NCI-H1436 treated with DMSO at 0.1 percent for 48 hours (cell line): ENCODE results near the gene ABCA7.
"Not testable (repeated sequence)": the region's sequence is repeated elsewhere in the genome, so short reads cannot be mapped to it uniquely, and the experiment has no call there.

ENCODE experiments used
- DNase-seq: peaks from one replicate; lab custom pipeline; 2025; lab: John Stamatoyannopoulos, UW

Gene ABCA7

GRCh38 chr19:1105008-1105872 is 65.3 kb downstream of the ABCA7 start:
- no peak for DNase-seq

DNA sequence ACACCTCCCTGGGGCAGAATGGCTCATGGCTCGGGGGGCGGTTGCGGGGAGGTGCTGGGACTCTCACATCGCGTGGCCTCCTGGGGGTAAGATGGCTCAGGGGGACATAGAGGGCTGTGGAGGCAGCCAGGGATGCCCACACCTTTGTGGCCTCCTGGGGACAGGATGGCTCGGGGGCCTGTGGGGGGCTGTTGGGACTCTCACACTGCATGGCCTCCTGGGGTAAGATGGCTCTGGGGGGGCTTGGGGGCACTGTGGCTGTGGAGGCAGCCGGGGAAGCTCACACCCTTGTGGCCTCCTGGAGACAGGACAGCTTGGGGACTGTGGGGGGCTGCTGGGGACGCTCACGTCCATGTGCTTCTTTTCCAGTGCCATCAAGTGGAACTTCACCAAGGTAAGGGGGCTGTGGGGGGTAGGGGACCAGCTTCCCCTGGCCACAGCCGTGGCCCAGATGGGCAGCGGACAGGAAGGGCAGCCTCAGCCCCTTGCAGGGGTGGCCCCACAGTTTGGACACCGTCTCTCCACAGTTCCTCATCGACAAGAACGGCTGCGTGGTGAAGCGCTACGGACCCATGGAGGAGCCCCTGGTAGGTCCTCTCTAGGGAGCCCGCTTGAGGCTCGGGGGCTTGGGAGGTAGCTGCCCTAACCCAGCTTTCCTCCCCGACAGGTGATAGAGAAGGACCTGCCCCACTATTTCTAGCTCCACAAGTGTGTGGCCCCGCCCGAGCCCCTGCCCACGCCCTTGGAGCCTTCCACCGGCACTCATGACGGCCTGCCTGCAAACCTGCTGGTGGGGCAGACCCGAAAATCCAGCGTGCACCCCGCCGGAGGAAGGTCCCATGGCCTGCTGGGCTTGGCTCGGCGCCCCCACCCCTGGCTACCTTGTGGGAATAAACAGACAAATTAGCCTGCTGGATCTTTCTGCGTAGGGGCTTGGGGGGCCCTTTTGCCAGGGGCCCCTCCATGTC is 66.2 kb downstream of the ABCA7 start:
- no peak for DNase-seq

DNA sequence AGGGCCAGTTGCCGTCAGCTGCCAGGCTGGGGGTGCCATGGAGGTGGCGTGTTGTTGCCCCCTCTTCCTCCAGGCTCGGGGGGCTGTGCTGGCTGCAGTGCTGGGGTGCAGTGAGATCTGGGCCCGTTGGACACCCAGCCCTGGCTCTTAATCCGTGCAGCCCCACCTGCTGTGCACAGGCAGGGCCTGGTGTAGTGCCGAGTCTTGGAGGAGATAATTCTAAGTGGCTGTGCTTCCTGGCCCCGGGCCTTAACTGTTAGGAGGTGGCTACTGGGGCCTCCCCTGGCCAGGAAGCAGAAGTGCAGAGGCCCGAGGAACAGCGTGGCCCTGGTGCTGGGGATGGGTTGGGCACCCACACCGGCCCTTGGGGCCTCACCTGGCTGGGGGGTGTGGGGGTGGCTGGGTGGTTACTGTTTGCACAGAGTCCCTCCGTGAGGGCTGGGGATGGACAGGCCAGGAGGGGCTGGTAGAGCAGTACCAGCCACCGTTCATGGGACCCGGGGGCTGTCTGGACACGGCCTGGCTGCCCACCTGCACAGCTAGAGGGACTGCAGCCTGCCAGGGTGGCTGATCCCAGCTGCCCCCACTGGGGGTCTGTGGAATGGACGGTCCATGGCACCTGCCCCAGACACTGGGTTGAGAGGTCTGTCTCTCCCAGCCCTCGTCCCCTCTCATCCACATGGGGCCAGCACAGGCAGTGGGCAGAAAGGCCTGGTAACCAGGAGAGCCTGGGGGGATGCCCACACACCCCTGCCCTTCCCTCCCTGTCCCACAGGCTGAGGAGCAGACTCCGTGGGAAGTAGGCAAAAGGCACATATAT is 67.1 kb downstream of the ABCA7 start:
- no peak for DNase-seq

DNA sequence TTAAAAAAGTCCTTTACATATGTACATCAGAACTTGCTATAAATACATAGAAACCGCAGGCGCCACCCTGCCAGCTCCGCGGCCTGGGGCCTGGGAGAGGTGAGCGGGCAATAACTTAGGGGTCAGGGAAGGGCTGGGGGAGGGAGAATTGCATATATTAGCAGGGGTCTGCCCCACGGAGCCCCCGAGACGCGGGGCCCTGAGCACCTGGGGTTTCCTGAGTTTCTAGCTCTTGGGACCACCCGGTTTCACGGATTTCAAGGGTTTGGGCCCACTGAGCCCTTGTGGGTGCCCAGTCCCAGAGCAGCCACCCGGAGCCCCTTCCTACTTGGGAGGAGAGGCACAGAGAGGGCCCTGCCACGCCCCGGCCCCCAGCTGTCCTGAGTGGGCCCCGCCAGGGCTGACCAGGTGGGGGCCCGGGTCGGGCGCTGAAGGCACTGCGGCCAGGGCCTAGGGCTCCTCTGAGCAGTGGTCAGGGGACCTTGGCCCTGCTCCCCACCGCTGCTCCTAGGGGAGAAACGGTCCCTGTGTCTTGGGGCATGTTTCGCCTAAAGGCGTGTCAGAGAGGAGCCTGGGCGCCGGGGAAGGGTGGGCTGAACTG is 67.9 kb downstream of the ABCA7 start:
- DNase-seq: no peak

- no peak for DNase-seq
Observed at GRCh38 chr19:1108291-1109031, 68.6 kb downstream of the ABCA7 start.

DNA sequence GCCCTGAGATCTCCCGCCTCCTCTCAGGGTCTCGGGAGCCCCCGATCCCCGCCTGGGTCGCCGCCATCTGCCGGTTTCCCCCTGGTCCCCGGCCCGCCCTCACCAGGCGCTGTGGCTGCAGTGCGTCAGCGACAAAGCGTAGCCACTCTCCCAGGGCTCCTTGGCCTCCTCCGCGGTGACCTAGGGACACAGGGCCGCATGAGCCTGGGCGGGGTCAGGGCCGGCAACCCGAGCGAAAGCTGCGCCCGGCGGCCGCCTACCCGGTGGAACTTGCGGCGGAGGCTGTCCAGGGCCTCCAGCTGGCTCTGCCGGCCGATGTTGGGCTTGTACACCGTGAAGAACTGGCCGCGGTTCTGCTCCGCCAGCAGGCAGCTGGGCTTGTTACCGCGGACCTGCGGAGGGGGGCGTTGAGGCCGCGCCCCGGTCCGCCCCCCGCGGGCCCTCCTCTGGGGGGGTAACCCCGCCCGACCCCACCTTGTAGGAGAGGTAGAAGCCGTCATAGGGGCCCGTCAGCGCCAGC is 69.2 kb downstream of the ABCA7 start:
- no peak for DNase-seq

- no peak for DNase-seq
Observed at GRCh38 chr19:1109697-1110671, 70.1 kb downstream of the ABCA7 start.

GRCh38 chr19:1110809-1111640 is 71.1 kb downstream of the ABCA7 start:
- DNase-seq: no peak

DNA sequence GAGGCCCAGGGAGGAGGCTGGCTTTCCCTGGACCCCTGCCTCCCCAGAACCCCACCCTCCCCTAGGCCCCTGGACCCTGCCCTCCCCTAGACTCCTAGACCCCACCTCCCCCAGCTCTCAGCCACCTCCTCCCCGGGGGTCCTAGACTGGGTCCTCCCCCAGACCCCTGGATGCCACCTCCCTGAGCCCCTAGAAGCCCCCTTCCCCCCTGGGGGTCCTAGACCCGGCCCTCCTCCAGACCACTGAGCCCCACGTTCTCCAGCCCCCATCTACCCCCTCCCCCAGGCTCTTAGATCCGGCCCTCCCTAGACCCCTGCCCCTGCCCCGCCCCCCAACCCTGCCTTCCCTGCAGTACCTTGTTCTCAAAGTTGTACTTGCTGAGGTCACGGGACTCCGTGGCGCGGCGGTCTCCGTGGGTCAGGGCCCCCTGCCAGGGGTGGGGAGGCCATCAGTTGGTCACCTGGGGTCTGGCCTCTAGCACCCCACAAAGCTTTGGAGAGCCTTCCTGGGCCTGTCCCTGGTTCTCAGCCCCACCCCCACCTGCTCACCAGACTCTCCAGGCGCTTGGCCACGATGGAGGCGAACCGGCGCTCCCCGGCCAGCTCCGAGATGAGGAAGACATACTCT is 71.8 kb downstream of the ABCA7 start:
- no peak for DNase-seq

DNA sequence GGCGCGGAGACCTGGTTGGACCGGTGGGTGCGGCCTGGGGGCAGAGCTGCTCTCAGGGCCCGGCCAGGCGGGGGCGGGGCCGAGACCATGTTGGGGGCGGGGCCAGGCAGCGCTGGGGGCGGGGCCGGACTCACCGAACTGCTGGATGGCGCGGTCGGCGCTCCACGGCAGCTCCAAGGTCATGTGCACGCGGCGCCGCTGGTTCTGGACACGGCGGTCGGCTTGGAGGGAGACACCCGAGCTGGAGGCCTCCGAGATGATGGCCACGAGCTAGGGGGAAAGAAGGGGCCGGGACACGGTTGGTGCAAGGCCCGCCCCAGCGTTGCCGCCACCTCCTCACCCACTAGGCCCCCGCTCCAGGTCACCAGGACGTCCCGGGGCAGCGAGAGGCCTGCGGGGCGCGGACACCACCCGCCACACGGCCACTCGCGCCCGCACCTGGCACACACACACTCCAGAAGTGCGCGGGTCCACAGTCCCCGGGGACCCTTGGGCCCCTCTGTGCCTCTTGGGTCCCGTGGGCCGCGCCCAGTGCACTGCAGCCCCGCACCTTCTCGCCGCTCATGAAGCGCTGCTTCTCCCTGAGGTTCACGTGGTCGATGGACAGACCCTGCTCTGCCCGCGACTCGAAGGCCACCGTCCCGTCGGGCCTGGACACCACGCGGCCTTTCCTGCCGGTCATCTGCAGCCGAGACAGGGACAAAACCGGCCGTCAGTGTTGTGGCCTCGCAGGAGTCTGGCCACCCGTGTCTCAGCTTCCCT is 72.5 kb downstream of the ABCA7 start:
- DNase-seq: no peak

DNA sequence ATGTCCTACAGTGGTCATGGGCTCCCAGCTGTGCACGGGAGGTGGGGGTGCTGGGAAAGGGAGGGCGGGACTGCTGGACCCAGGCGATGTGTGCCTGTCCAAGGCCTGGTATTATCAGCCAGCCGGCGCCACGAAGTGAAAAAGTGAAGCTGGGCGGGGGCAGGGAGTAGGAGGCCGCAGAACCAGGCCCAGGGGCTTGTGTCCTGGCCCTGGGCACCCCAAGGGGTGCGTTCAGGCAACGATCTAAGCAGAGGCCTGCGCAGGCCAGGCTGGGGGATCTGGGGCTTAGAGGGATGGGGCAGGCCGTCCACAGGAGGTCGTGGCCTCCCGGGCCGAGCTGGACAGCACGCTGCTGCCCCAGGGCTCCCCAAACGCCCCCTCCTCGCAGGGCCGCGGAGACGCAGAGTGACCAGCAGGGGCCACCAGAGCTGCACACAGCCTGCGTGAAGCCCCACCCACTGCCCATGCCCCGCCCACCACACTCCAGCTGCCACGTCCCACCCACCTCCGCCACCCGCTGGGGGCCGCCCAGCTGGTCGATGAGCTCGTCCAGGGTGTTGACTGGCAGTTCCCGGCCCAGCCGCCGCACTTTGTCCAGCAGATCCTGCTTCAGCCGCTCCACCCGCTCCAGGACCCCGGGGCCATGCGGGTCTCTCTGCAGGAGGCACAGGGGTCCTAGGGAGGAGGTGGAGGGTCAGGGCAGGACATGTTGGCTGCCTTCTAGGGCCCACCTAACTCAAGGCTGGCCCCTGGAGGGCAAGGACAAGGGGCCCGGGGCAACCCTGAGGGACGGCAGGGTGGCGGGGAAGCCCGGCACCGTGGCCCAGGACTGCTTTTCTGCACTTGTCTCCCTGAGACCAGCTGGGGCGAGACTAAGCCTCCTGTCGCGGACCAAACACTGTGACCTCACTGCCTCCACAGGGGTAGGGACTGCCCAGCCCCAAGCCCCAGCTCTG is 73.4 kb downstream of the ABCA7 start:
- DNase-seq: no peak

GRCh38 chr19:1113986-1114483 is 74.1 kb downstream of the ABCA7 start:
- no peak for DNase-seq

- not testable (repeated sequence) for DNase-seq
Observed at GRCh38 chr19:1114728-1115127, 74.8 kb downstream of the ABCA7 start.
